GM21526 (cell line): Measurements from ENCODE around the gene TNFAIP8L2.

Source experiments
- ATAC-seq: cut with Tn5 transposase; IDR thresholded peaks from one replicate; pipeline ENCODE4 v1.9.1; 2021; ENCODE audit warnings: moderate library complexity; ENCODE audit not compliant: unreplicated experiment, low FRiP score

The TNFAIP8L2 gene

GRCh38 chr1:151145304-151146071 lies 11.0 kb upstream of the TNFAIP8L2 start:
- no peak for ATAC-seq

GRCh38 chr1:151146072-151146411 lies 10.4 kb upstream of the TNFAIP8L2 start:
- ATAC-seq: no peak

- ATAC-seq: peak; percentile 89
These were observed 9.9 kb upstream of the TNFAIP8L2 start, which contains the start of gene SEMA6C for GRCh38 chr1:151146412-151147131. TSS of gene SEMA6C (minus strand) at chr1:151146631. CDS start at chr1:151142621, 4,010 bp downstream.

GRCh38 chr1:151147132-151147503 lies 9.3 kb upstream of the TNFAIP8L2 start:
- ATAC-seq: no peak

- no peak for ATAC-seq
These were observed 8.8 kb upstream of the TNFAIP8L2 start for GRCh38 chr1:151147665-151148064.

- ATAC-seq: no peak
These were observed 650 bp downstream of the TNFAIP8L2 start for GRCh38 chr1:151157067-151157531.

GRCh38 chr1:151158326-151158725 lies 1.9 kb downstream of the TNFAIP8L2 start:
- no peak for ATAC-seq

GRCh38 chr1:151158751-151159251 lies 2.4 kb downstream of the TNFAIP8L2 start:
- no peak for ATAC-seq

GRCh38 chr1:151159373-151159772 lies 2.9 kb downstream of the TNFAIP8L2 start:
- no peak for ATAC-seq

- no peak for ATAC-seq
These were observed 8.4 kb downstream of the TNFAIP8L2 start for GRCh38 chr1:151164732-151165280.

GRCh38 chr1:151165281-151165737 lies 8.9 kb downstream of the TNFAIP8L2 start:
- no peak for ATAC-seq

- ATAC-seq: peak; percentile 72
These were observed 9.5 kb downstream of the TNFAIP8L2 start, which contains the start of the genes LYSMD1 and SCNM1 for GRCh38 chr1:151165738-151166504. TSS of gene LYSMD1 (minus strand) at chr1:151165902. CDS start at chr1:151165258, 644 bp downstream. TSS of gene SCNM1 (plus strand) at chr1:151166144. CDS start at chr1:151166153, 9 bp downstream.

GRCh38 chr1:151166505-151166956 lies 10.1 kb downstream of the TNFAIP8L2 start:
- ATAC-seq: no peak

GRCh38 chr1:151167116-151167515 lies 10.7 kb downstream of the TNFAIP8L2 start:
- no peak for ATAC-seq

GRCh38 chr1:151171190-151171589 lies 14.7 kb downstream of the TNFAIP8L2 start:
- ATAC-seq: no peak

GRCh38 chr1:151175041-151175741 lies 18.7 kb downstream of the TNFAIP8L2 start:
- ATAC-seq: no peak

GRCh38 chr1:151175863-151176262 lies 19.4 kb downstream of the TNFAIP8L2 start, which contains the start of gene TMOD4:
TSS of gene TMOD4 (minus strand) at chr1:151175981. CDS start at chr1:151174875, 1,106 bp downstream.
- no peak for ATAC-seq

GRCh38 chr1:151176514-151177045 lies 20.1 kb downstream of the TNFAIP8L2 start:
- no peak for ATAC-seq

GRCh38 chr1:151184211-151184610 lies 27.8 kb downstream of the TNFAIP8L2 start:
- no peak for ATAC-seq
